Lower leg skin (tissue), 3 donors: ENCODE results near the gene NEDD8.

ENCODE experiments used
- POLR2A ChIP-seq, 2 donors: fragments of 450-650 bp; IDR thresholded peaks; one replicate each; pipeline ENCODE4 v1.6.1; 2016 to 2017; ENCODE audit warnings: antibody characterized with exemption in 2 of 2, mild to moderate bottlenecking in 1 of 2, moderate library complexity in 1 of 2
- TF ChIP-seq, protein P1 (sequence below), 3 donors: fragments of 450-650 bp; IDR thresholded peaks; one replicate each; pipeline ENCODE4 v1.5.1; 2016; ENCODE audit warnings: antibody characterized with exemption in 3 of 3, mild to moderate bottlenecking in 3 of 3, moderate library complexity in 2 of 3

DNA sequence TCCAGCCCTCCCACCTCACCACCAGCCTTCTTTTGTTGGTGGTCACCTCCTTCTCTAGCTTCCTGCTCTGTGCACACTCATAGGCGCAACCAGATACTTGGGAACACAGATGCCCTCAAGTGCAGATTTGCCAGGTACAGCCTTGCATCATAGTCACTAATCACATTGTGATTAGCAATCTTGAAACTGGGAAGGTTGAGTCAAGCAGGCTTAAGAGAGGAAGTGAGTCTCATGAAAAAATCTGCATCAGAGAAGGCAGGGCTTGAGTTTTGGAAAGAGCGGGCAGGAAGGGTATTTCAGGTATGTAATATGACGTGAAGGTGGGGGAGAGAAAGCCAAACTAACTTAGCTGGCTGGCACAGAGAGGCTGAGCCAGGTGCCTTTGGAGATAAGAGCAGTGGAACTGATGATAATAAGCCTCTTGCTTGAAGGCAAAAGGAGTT lies 42.0 kb upstream of the NEDD8 start:
- no peak for TF ChIP-seq POLR2A (IDR thresholded peaks at IDR 0.05)
- TF ChIP-seq, protein P1, sequence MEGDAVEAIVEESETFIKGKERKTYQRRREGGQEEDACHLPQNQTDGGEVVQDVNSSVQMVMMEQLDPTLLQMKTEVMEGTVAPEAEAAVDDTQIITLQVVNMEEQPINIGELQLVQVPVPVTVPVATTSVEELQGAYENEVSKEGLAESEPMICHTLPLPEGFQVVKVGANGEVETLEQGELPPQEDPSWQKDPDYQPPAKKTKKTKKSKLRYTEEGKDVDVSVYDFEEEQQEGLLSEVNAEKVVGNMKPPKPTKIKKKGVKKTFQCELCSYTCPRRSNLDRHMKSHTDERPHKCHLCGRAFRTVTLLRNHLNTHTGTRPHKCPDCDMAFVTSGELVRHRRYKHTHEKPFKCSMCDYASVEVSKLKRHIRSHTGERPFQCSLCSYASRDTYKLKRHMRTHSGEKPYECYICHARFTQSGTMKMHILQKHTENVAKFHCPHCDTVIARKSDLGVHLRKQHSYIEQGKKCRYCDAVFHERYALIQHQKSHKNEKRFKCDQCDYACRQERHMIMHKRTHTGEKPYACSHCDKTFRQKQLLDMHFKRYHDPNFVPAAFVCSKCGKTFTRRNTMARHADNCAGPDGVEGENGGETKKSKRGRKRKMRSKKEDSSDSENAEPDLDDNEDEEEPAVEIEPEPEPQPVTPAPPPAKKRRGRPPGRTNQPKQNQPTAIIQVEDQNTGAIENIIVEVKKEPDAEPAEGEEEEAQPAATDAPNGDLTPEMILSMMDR (IDR thresholded peaks at IDR 0.05): no peak
